GM23338 (cell line): ENCODE data around the gene DNAJC12. TPM values are rescaled to one million over a fixed set of nuclear protein-coding genes. Genes with fewer than 3 reads are reported as not detected.

Experiments used
- ATAC-seq: fragments of 200-7000 bp; cut with Tn5 transposase; 3 replicates; pipeline ENCODE4 v1.9.1; 2020
- DNase-seq: peaks from one replicate; pipeline ENCODE4 v3.0.0-alpha.2; 2015; ENCODE audit warnings: low spot score
- H2AFZ ChIP-seq: fragments of 200-600 bp; sonication (generic); 2 replicates; pipeline ENCODE4 v1.8.0; 2016; ENCODE audit warnings: antibody characterized with exemption, mild to moderate bottlenecking, moderate library complexity
- H3F3A ChIP-seq: fragments of 200-600 bp; sonication (generic); replicated peaks from 2 replicates; pipeline ENCODE4 v1.8.0; 2017; ENCODE audit warnings: antibody characterized with exemption, mixed run types, low read depth
- H3K27ac ChIP-seq: fragments of 200-600 bp; sonication (generic); 2 replicates; pipeline ENCODE4 v1.6.1; 2016; ENCODE audit warnings: low read depth
- H3K27me3 ChIP-seq: fragments of 200-600 bp; sonication (generic); 2 replicates; pipeline ENCODE4 v1.8.0; 2016; ENCODE audit warnings: mild to moderate bottlenecking, mixed run types, moderate library complexity; ENCODE audit not compliant: insufficient read depth
- H3K36me3 ChIP-seq: fragments of 200-600 bp; sonication (generic); 2 replicates; pipeline ENCODE4 v1.8.0; 2016; ENCODE audit warnings: mild to moderate bottlenecking; ENCODE audit not compliant: insufficient read depth
- H3K4me1 ChIP-seq: fragments of 200-600 bp; sonication (generic); 2 replicates; pipeline ENCODE4 v1.8.0; 2016; ENCODE audit warnings: mild to moderate bottlenecking, moderate library complexity; ENCODE audit not compliant: insufficient read depth
- H3K4me2 ChIP-seq: fragments of 200-600 bp; sonication (generic); 2 replicates; pipeline ENCODE4 v1.7.1; 2017; ENCODE audit warnings: mixed run types
- H3K4me3 ChIP-seq: fragments of 200-600 bp; sonication (generic); 2 replicates; pipeline ENCODE4 v1.6.1; 2016; ENCODE audit warnings: mixed run types
- H3K79me2 ChIP-seq: fragments of 200-600 bp; sonication (generic); replicated peaks from 2 replicates; pipeline ENCODE4 v1.8.0; 2017; ENCODE audit warnings: mild to moderate bottlenecking; ENCODE audit not compliant: insufficient read depth
- H3K9me2 ChIP-seq: fragments of 200-600 bp; sonication (generic); 2 replicates; pipeline ENCODE4 v1.8.0; 2017; ENCODE audit not compliant: insufficient read depth
- H4K20me1 ChIP-seq: fragments of 200-600 bp; sonication (generic); replicated peaks from 2 replicates; pipeline ENCODE4 v1.8.0; 2017; ENCODE audit warnings: mild to moderate bottlenecking; ENCODE audit not compliant: insufficient read depth
- H3K27ac Mint-ChIP-seq: 2 replicates; pipeline ENCODE4 v1.8.0; 2020; ENCODE audit warnings: inconsistent platforms, mild to moderate bottlenecking, moderate library complexity, mixed read lengths
- H3K27me3 Mint-ChIP-seq: 3 replicates; pipeline ENCODE4 v1.8.0; 2022; ENCODE audit warnings: low read depth, mild to moderate bottlenecking, moderate library complexity, mixed read lengths, inconsistent platforms; ENCODE audit not compliant: insufficient read depth, poor library complexity
- H3K36me3 Mint-ChIP-seq: 3 replicates; pipeline ENCODE4 v1.8.0; 2021; ENCODE audit warnings: low read depth, mild to moderate bottlenecking, inconsistent platforms, moderate library complexity, mixed read lengths
- H3K4me1 Mint-ChIP-seq: 3 replicates; pipeline ENCODE4 v1.8.0; 2020; ENCODE audit warnings: mild to moderate bottlenecking, inconsistent platforms, mixed read lengths
- H3K4me3 Mint-ChIP-seq: 3 replicates; pipeline ENCODE4 v1.8.0; 2021; ENCODE audit warnings: moderate library complexity, mild to moderate bottlenecking, inconsistent platforms, mixed read lengths
- H3K9me3 Mint-ChIP-seq: 3 replicates; pipeline ENCODE4 v1.8.0; 2020; ENCODE audit warnings: moderate library complexity, mild to moderate bottlenecking, inconsistent platforms, mixed read lengths
- CTCF ChIP-seq, 2 experiments: fragments of 200-600 bp in 1 of 2; sonication (generic) in 1 of 2; conservative IDR thresholded peaks; 2 replicates each; pipeline versions ENCODE4 v1.5.1 to v1.6.1; 2016 to 2017; ENCODE audit warnings: antibody characterized with exemption in 2 of 2, low read depth in 2 of 2, mild to moderate bottlenecking in 2 of 2, moderate library complexity in 1 of 2
- EZH2 ChIP-seq: fragments of 200-600 bp; sonication (generic); IDR thresholded peaks from one replicate; pipeline ENCODE4 v1.8.0; 2017; ENCODE audit warnings: antibody characterized with exemption, mild to moderate bottlenecking, low read depth; ENCODE audit not compliant: unreplicated experiment
- ZNF114 ChIP-seq: fragments of 250-450 bp; sonication (Bioruptor Pico); IDR thresholded peaks from 2 replicates; pipeline ENCODE4 v1.5.0; 2020; ENCODE audit warnings: mild to moderate bottlenecking, moderate library complexity
- ZNF462 ChIP-seq: fragments of 250-450 bp; sonication (Bioruptor Pico); IDR thresholded peaks from 2 replicates; pipeline ENCODE4 v1.5.0; 2020; ENCODE audit warnings: mild to moderate bottlenecking, moderate library complexity
- polyA plus RNA-seq: library from polyadenylated mRNA; unstranded; fragments of >200 nt; fragmentation: Nextera tagmentation; extraction: Ambion mirVana; gene quantifications from 2 replicates; pipeline ENCODE4 v1.2.1, GENCODE V29; 2016
- total RNA-seq: library from RNA; depleted of rRNA; stranded (reverse); fragments of >200 nt; shearing (Covaris generic); gene quantifications from 2 replicates; pipeline ENCODE4 v1.2.3, GENCODE V29; 2014

The DNAJC12 gene
- total and polyA plus RNA-seq, 2 experiments from 2014 or later: 2.2 to 4.5 TPM

GRCh38 chr10:67789769-67790168 lies 48.2 kb downstream of the DNAJC12 start:
- H3K4me2 ChIP-seq: 0 out of 2 replicates have a peak overlapping the region, but pooled peaks have one; percentile 46
- TF ChIP-seq EZH2 (no peak), ZNF114 (CRISPR knock-in tag) (peak; percentile 10; the same call in 1 of the 2 replicates), ZNF462 (peak; percentile 80), CTCF (conservative IDR thresholded peaks at IDR 0.05; ENCODE audit: low read depth in 2 of 2) (no peak)
- Mint-ChIP-seq H3K9me3 (no peaks in the 10 kb centered on the region; the same call in 2 of the 3 replicates), H3K4me3 (no peak overlapping the region), H3K36me3 (no peaks in the 10 kb centered on the region), H3K4me1 (peaks cover 33% of the 10 kb centered on the region), H3K27ac (no peak overlapping the region), H3K27me3 (peaks cover 5% of the 10 kb centered on the region)
- no peak for ATAC-seq
- no peaks in the 10 kb centered on the region for H3K27me3 ChIP-seq
- H3F3A ChIP-seq: no peaks in the 10 kb centered on the region
- H3K79me2 ChIP-seq: no peaks in the 10 kb centered on the region
- no peaks in the 10 kb centered on the region for H4K20me1 ChIP-seq
- no peak for DNase-seq
- H2AFZ ChIP-seq: no peak overlapping the region
- no peak overlapping the region for H3K4me3 ChIP-seq
- no peaks in the 10 kb centered on the region for H3K36me3 ChIP-seq
- H3K27ac ChIP-seq: no peak overlapping the region
- peaks cover 29% of the 10 kb centered on the region for H3K4me1 ChIP-seq
- no peaks in the 10 kb centered on the region for H3K9me2 ChIP-seq
